Osteoblast (primary cell): ENCODE measurements around the gene SLC37A3. TPM values are rescaled to one million over a fixed set of nuclear protein-coding genes. Genes with fewer than 3 reads are reported as not detected.
A peak's percentile ranks its signal among the peaks of the same experiment; 100 is the strongest.

Source experiments
- DNase-seq: peaks from one replicate; pipeline ENCODE4 v3.0.0; 2011; ENCODE audit warnings: low spot score, mixed read lengths; ENCODE audit not compliant: insufficient read length; ENCODE audit errors: missing footprints
- H2AFZ ChIP-seq: 2 replicates; pipeline ENCODE4 v1.6.0; 2011; ENCODE audit warnings: mild to moderate bottlenecking, low read length
- H3K27ac ChIP-seq: 2 replicates; pipeline ENCODE4 v1.5.1; 2011; ENCODE audit warnings: mild to moderate bottlenecking, low read depth, low read length, moderate library complexity
- H3K27me3 ChIP-seq: 2 replicates; pipeline ENCODE4 v1.6.0; 2012; ENCODE audit warnings: mild to moderate bottlenecking, control low read depth, inconsistent platforms, low read length, moderate library complexity; ENCODE audit not compliant: insufficient read depth
- H3K36me3 ChIP-seq: 2 replicates; pipeline ENCODE4 v1.5.1; 2011; ENCODE audit warnings: mild to moderate bottlenecking, low read length, control low read depth, moderate library complexity; ENCODE audit not compliant: insufficient read depth
- H3K4me1 ChIP-seq: 2 replicates; pipeline ENCODE4 v1.5.1; 2011; ENCODE audit warnings: mild to moderate bottlenecking, low read length, control low read depth, moderate library complexity; ENCODE audit not compliant: insufficient read depth
- H3K4me2 ChIP-seq: 2 replicates; pipeline ENCODE4 v1.6.0; 2011; ENCODE audit warnings: mild to moderate bottlenecking, low read length; ENCODE audit not compliant: insufficient read depth
- H3K4me3 ChIP-seq: fragments of 200-600 bp; sonication (generic); 3 replicates; pipeline ENCODE4 v1.5.1; 2012; ENCODE audit warnings: mild to moderate bottlenecking, low read length, inconsistent platforms; ENCODE audit not compliant: insufficient read depth
- H3K79me2 ChIP-seq: 2 replicates; pipeline ENCODE4 v1.6.0; 2012; ENCODE audit warnings: mild to moderate bottlenecking, low read length, control low read depth, inconsistent platforms; ENCODE audit not compliant: insufficient read depth
- H3K9me3 ChIP-seq: 2 replicates; pipeline ENCODE4 v1.5.1; 2011; ENCODE audit warnings: low read depth, low read length, control low read depth
- H4K20me1 ChIP-seq: 2 replicates; pipeline ENCODE4 v1.6.0; 2012; ENCODE audit warnings: mild to moderate bottlenecking, low read length, control low read depth; ENCODE audit not compliant: insufficient read depth
- total RNA-seq: library from RNA; depleted of rRNA; stranded (reverse); fragments of >200 nt; gene quantifications from 2 replicates; pipeline ENCODE4 v1.2.3, GENCODE V29; 2012
- TF ChIP-seq, protein P1 (sequence below): IDR thresholded peaks from 2 replicates; pipeline ENCODE4 v1.5.1; 2011; ENCODE audit warnings: mild to moderate bottlenecking, low read depth, low read length, moderate library complexity; ENCODE audit errors: extremely low read depth

The SLC37A3 gene
- total RNA-seq, 1 donor = 73.5 TPM

- H2AFZ ChIP-seq = no peak overlapping the region
- no peaks in the 10 kb centered on the region for H3K36me3 ChIP-seq
- no peaks in the 10 kb centered on the region for H3K27me3 ChIP-seq
- H3K79me2 ChIP-seq = no peaks in the 10 kb centered on the region
- H4K20me1 ChIP-seq = no peaks in the 10 kb centered on the region
- no peaks in the 10 kb centered on the region for H3K9me3 ChIP-seq
- H3K4me1 ChIP-seq = no peaks in the 10 kb centered on the region
- H3K4me2 ChIP-seq = no peak overlapping the region
- no peak overlapping the region for H3K4me3 ChIP-seq
- TF ChIP-seq, protein P1, sequence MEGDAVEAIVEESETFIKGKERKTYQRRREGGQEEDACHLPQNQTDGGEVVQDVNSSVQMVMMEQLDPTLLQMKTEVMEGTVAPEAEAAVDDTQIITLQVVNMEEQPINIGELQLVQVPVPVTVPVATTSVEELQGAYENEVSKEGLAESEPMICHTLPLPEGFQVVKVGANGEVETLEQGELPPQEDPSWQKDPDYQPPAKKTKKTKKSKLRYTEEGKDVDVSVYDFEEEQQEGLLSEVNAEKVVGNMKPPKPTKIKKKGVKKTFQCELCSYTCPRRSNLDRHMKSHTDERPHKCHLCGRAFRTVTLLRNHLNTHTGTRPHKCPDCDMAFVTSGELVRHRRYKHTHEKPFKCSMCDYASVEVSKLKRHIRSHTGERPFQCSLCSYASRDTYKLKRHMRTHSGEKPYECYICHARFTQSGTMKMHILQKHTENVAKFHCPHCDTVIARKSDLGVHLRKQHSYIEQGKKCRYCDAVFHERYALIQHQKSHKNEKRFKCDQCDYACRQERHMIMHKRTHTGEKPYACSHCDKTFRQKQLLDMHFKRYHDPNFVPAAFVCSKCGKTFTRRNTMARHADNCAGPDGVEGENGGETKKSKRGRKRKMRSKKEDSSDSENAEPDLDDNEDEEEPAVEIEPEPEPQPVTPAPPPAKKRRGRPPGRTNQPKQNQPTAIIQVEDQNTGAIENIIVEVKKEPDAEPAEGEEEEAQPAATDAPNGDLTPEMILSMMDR = no peak
- DNase-seq = peak; percentile 62
- H3K27ac ChIP-seq = no peak overlapping the region
Measured at GRCh38 chr7:140327261-140327661, 71.1 kb downstream of the SLC37A3 start.

DNA sequence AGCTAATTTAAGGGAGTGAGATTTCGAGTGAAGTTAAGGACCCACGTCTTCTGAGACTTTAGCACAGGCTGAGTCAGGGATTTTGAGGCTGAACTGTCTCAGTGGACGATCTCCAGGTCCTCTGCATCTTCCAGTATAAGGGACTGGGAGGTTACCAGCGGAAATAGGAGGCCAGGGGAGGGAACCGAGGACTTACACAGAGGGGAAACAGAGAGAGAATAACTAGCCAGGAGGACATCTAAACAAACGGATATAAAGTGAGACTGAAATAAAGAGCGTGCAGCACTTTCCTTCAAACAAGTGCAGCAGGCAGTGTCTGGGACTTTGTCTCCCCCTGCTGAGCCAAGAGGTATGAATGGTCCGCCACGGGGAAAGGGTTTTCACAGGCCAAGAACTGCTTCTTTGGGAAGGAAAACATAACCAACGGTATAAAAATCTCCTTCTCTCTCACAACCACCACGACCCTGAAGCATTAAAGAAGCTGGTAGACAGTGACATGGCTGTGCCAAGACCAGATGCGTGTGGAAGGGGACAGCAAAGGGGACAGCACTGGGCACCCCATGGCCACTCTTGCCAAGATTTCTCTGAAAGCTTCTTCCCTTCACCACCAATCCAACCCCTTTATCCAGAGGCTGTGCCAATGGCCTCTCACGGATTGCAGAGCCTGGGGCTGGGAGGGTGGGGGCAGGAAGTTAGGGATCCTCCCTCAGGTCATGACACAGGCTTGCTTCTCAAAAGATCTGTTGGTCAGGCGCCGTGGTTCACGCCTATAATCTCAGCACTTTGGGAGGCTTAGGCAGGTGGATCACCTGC, 72.0 kb downstream of the SLC37A3 start:
- peak overlapping the region; percentile 80 for H2AFZ ChIP-seq
- no peak overlapping the region for H3K27ac ChIP-seq
- no peaks in the 10 kb centered on the region for H3K36me3 ChIP-seq
- H3K27me3 ChIP-seq = no peaks in the 10 kb centered on the region
- no peaks in the 10 kb centered on the region for H3K79me2 ChIP-seq
- peak overlapping the region; percentile 90 for H3K4me2 ChIP-seq
- TF ChIP-seq, protein P1 = peak; percentile 89
- no peaks in the 10 kb centered on the region for H3K9me3 ChIP-seq
- peak; percentile 94 for DNase-seq
- peak overlapping the region; percentile 52 for H3K4me3 ChIP-seq
- no peaks in the 10 kb centered on the region for H4K20me1 ChIP-seq
- H3K4me1 ChIP-seq = no peaks in the 10 kb centered on the region

- Histone ChIP-seq H3K79me2 (no peaks in the 10 kb centered on the region), H3K4me2 (peak overlapping the region; percentile 90)
- no peak for DNase-seq
Measured at GRCh38 chr7:140325600-140325999, 72.7 kb downstream of the SLC37A3 start.

GRCh38 chr7:140324714-140325113, 73.6 kb downstream of the SLC37A3 start:
- H3K4me1 ChIP-seq = no peaks in the 10 kb centered on the region
- TF ChIP-seq, protein P1 = no peak
- H3K79me2 ChIP-seq = no peaks in the 10 kb centered on the region
- H3K4me2 ChIP-seq = no peak overlapping the region
- H2AFZ ChIP-seq = no peak overlapping the region
- DNase-seq = no peak
- H3K27me3 ChIP-seq = no peaks in the 10 kb centered on the region
- no peak overlapping the region for H3K27ac ChIP-seq
- no peaks in the 10 kb centered on the region for H4K20me1 ChIP-seq
- H3K4me3 ChIP-seq = no peak overlapping the region
- no peaks in the 10 kb centered on the region for H3K36me3 ChIP-seq
- no peaks in the 10 kb centered on the region for H3K9me3 ChIP-seq

More at GRCh38 chr7:140325600-140325999, 72.7 kb downstream of the SLC37A3 start:
- Histone ChIP-seq H3K4me1 (no peaks in the 10 kb centered on the region), H4K20me1 (no peaks in the 10 kb centered on the region), H3K9me3 (no peaks in the 10 kb centered on the region), H3K36me3 (no peaks in the 10 kb centered on the region), H3K4me3 (no peak overlapping the region), H3K27ac (no peak overlapping the region), H3K27me3 (no peaks in the 10 kb centered on the region), H2AFZ (no peak overlapping the region)
- TF ChIP-seq, protein P1 = no peak
